ENCODE measurements around the gene RRP36.

DNA sequence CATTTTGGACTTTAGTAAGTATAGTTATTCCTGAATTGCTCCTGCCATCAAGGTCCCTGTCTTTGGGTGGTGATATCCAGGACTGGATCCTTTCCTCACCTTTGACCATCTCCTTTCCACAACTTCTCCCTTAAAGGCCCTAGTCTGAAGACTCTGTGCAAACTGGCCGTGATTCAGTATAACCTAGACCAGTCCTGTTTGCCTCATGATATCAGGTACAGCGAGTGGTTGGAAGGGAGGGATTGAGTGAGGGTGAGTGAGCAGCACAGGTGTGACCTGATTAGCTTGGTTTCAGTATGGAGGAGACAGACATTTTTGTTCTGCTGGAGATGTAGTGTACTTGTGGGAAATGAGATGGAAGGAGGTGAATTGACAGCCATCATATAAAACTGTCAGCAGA lies 2.3 kb upstream of the RRP36 start:
- TF ChIP-seq, protein P1, sequence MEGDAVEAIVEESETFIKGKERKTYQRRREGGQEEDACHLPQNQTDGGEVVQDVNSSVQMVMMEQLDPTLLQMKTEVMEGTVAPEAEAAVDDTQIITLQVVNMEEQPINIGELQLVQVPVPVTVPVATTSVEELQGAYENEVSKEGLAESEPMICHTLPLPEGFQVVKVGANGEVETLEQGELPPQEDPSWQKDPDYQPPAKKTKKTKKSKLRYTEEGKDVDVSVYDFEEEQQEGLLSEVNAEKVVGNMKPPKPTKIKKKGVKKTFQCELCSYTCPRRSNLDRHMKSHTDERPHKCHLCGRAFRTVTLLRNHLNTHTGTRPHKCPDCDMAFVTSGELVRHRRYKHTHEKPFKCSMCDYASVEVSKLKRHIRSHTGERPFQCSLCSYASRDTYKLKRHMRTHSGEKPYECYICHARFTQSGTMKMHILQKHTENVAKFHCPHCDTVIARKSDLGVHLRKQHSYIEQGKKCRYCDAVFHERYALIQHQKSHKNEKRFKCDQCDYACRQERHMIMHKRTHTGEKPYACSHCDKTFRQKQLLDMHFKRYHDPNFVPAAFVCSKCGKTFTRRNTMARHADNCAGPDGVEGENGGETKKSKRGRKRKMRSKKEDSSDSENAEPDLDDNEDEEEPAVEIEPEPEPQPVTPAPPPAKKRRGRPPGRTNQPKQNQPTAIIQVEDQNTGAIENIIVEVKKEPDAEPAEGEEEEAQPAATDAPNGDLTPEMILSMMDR (conservative IDR thresholded peaks at IDR 0.05; ENCODE audit: low read depth, low read length), result no peak
- no peak for TF ChIP-seq EZH2 (IDR thresholded peaks at IDR 0.05; ENCODE audit: low read length, unreplicated experiment)
